HG02852 (cell line): ENCODE data around the gene SCYL2.
"Not testable (repeated sequence)": the region's sequence is repeated elsewhere in the genome, so short reads cannot be mapped to it uniquely, and the experiment has no call there.

ENCODE experiments used
- ATAC-seq: cut with Tn5 transposase; IDR thresholded peaks from one replicate; pipeline ENCODE4 v1.9.1; 2021; ENCODE audit warnings: mild to moderate bottlenecking, moderate library complexity; ENCODE audit not compliant: unreplicated experiment

SCYL2 gene

GRCh38 chr12:100324498-100324897 is 57.5 kb downstream of the SCYL2 start:
- ATAC-seq: no peak

- ATAC-seq: no peak
These were observed 59.2 kb downstream of the SCYL2 start for GRCh38 chr12:100326208-100326607.

GRCh38 chr12:100329800-100330199 is 62.8 kb downstream of the SCYL2 start:
- peak; percentile 95 for ATAC-seq

- ATAC-seq: no peak
These were observed 64.9 kb downstream of the SCYL2 start for GRCh38 chr12:100331871-100332270.

GRCh38 chr12:100332852-100333251 is 65.9 kb downstream of the SCYL2 start:
- no peak for ATAC-seq

- ATAC-seq: no peak
These were observed 70.3 kb downstream of the SCYL2 start for GRCh38 chr12:100337299-100337698.

GRCh38 chr12:100337727-100338126 is 70.8 kb downstream of the SCYL2 start:
- ATAC-seq: no peak

GRCh38 chr12:100339071-100339470 is 72.1 kb downstream of the SCYL2 start:
- ATAC-seq: no peak

GRCh38 chr12:100342897-100343296 is 75.9 kb downstream of the SCYL2 start:
- ATAC-seq: not testable (repeated sequence)

- ATAC-seq: not testable (repeated sequence)
These were observed 77.4 kb downstream of the SCYL2 start for GRCh38 chr12:100344351-100344750.

GRCh38 chr12:100345020-100345767 is 78.2 kb downstream of the SCYL2 start:
- no peak for ATAC-seq

GRCh38 chr12:100346660-100347059 is 79.7 kb downstream of the SCYL2 start:
- no peak for ATAC-seq

GRCh38 chr12:100348657-100349454 is 81.9 kb downstream of the SCYL2 start:
- ATAC-seq: no peak

GRCh38 chr12:100356644-100357223 is 89.8 kb downstream of the SCYL2 start, which contains the start of gene SLC17A8:
Gene SLC17A8 (plus strand): TSS chr12:100357074. CDS start chr12:100357392, 318 bp downstream.
- ATAC-seq: no peak

GRCh38 chr12:100359248-100359647 is 92.3 kb downstream of the SCYL2 start:
- ATAC-seq: no peak

- ATAC-seq: no peak
These were observed 92.8 kb downstream of the SCYL2 start for GRCh38 chr12:100359822-100360221.

- ATAC-seq: no peak
These were observed 93.5 kb downstream of the SCYL2 start for GRCh38 chr12:100360450-100360849.

GRCh38 chr12:100364324-100364723 is 97.3 kb downstream of the SCYL2 start:
- ATAC-seq: no peak

- ATAC-seq: no peak
These were observed 98.4 kb downstream of the SCYL2 start for GRCh38 chr12:100365411-100365810.

- no peak for ATAC-seq
These were observed 101.1 kb downstream of the SCYL2 start for GRCh38 chr12:100368066-100368465.

GRCh38 chr12:100371146-100371545 is 104.2 kb downstream of the SCYL2 start:
- ATAC-seq: no peak
